ENCODE measurements around the gene PEX7.
A peak's percentile ranks its signal among the peaks of the same experiment; 100 is the strongest.
"Not testable (repeated sequence)": the region's sequence is repeated elsewhere in the genome, so short reads cannot be mapped to it uniquely, and the experiment has no call there.

PEX7 gene

GRCh38 chr6:136822376-136823127 is at the start of gene PEX7:
Gene PEX7, plus strand, starts transcription at chr6:136822592. Its CDS starts 74 bp downstream, at chr6:136822666.
- DNase-seq = peak; percentile 98

GRCh38 chr6:136772685-136773472 is 49.5 kb upstream of the PEX7 start:
- no peak for DNase-seq

- no peak for DNase-seq
These were observed 49.0 kb upstream of the PEX7 start for GRCh38 chr6:136773473-136773796.

- DNase-seq = peak; percentile 77
These were observed 48.0 kb upstream of the PEX7 start for GRCh38 chr6:136774228-136775041.

GRCh38 chr6:136775081-136775480 is 47.3 kb upstream of the PEX7 start:
- no peak for DNase-seq

GRCh38 chr6:136775548-136775947 is 46.8 kb upstream of the PEX7 start:
- DNase-seq = no peak

- DNase-seq = no peak
These were observed 44.7 kb upstream of the PEX7 start for GRCh38 chr6:136777651-136778050.

- no peak for DNase-seq
These were observed 42.7 kb upstream of the PEX7 start for GRCh38 chr6:136779682-136780081.

GRCh38 chr6:136780972-136781371 is 41.4 kb upstream of the PEX7 start:
- no peak for DNase-seq

GRCh38 chr6:136782021-136782770 is 40.2 kb upstream of the PEX7 start:
- DNase-seq = peak; percentile 48

- DNase-seq = no peak
These were observed 39.4 kb upstream of the PEX7 start for GRCh38 chr6:136783021-136783420.

GRCh38 chr6:136783495-136784270 is 38.7 kb upstream of the PEX7 start:
- peak; percentile 94 for DNase-seq

GRCh38 chr6:136784271-136784664 is 38.1 kb upstream of the PEX7 start:
- DNase-seq = no peak

GRCh38 chr6:136784910-136785746 is 37.3 kb upstream of the PEX7 start:
- peak; percentile 81 for DNase-seq

GRCh38 chr6:136786658-136787057 is 35.7 kb upstream of the PEX7 start:
- DNase-seq = no peak

- no peak for DNase-seq
These were observed 34.7 kb upstream of the PEX7 start for GRCh38 chr6:136787726-136788068.

- DNase-seq = peak; percentile 76
These were observed 34.1 kb upstream of the PEX7 start for GRCh38 chr6:136788069-136788902.

GRCh38 chr6:136789440-136789839 is 33.0 kb upstream of the PEX7 start:
- DNase-seq = not testable (repeated sequence)

- DNase-seq = no peak
These were observed 31.7 kb upstream of the PEX7 start for GRCh38 chr6:136790411-136791295.
